ENCODE measurements around the gene RPS27. TPM values are rescaled to one million over a fixed set of nuclear protein-coding genes. Genes with fewer than 3 reads are reported as not detected.

Gene RPS27
- polyA plus RNA-seq, 2 of the 4 experiments (the other 2 are of a cell fraction), result 4,831 to 5,586 TPM

DNA sequence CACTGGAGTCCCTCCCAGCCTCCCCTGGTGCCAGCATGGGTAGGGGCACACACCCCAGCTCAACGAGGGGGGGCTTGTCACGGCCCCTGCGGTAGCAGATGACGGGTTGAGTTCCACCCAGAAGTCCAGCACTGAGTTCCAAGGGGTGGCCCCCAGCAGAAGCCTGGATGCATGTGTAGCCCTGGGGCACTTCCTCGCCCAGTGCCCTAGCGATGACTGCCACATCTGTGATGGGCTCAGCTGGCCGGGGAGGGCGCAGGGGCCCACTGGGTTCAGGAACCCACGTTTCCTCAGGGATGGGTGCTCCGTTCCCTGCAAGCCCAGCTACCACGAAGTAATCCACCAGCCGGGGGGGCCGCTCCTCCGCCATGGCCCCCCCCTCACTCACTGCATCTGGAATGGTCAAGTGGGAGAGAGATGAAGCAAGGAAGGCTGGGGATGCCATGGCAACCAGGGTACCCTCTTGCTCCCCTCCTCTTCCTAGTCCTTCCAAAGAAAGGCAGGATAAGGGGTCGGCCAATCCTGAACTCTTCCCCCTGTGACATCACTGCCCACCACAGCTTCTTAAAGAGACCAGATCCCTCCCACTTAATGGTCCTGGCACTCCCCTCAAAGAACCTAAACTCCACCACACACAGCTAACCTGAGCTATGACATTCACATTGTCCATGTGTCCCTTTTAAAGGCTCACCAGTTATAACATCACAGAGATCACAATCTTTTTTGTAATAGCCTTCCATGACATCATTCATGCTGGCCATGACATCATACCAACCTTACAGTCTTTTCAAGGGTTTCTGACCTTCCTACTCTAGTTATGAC lies 46.3 kb upstream of the RPS27 start:
- POLR2A ChIA-PET, result interaction anchor here (1.7 kb wide), 1 partner anchor 22 kb away, joined by 7 read pairs; the partner anchor contains the start of gene GATAD2B
- DNase-seq (ENCODE audit: low read depth in 1 of 2, low spot score in 1 of 2), result no peak
- WGBS (ENCODE audit: missing lambda C conversion rate), result 88% methylated on average over 14 of the region's 15 CpGs
- TF ChIP-seq, protein P1, sequence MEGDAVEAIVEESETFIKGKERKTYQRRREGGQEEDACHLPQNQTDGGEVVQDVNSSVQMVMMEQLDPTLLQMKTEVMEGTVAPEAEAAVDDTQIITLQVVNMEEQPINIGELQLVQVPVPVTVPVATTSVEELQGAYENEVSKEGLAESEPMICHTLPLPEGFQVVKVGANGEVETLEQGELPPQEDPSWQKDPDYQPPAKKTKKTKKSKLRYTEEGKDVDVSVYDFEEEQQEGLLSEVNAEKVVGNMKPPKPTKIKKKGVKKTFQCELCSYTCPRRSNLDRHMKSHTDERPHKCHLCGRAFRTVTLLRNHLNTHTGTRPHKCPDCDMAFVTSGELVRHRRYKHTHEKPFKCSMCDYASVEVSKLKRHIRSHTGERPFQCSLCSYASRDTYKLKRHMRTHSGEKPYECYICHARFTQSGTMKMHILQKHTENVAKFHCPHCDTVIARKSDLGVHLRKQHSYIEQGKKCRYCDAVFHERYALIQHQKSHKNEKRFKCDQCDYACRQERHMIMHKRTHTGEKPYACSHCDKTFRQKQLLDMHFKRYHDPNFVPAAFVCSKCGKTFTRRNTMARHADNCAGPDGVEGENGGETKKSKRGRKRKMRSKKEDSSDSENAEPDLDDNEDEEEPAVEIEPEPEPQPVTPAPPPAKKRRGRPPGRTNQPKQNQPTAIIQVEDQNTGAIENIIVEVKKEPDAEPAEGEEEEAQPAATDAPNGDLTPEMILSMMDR (IDR thresholded peaks at IDR 0.05), result no peak
- TF ChIP-seq SMC3 (IDR thresholded peaks at IDR 0.05) (no peak), EP300 (IDR thresholded peaks at IDR 0.05) (no peak), FOSB (CRISPR knock-in tag; IDR thresholded peaks at IDR 0.05) (no peak), RARB (CRISPR knock-in tag; IDR thresholded peaks at IDR 0.05) (no peak), HDAC2 (IDR thresholded peaks at IDR 0.05) (no peak), TFCP2L1 (CRISPR knock-in tag; IDR thresholded peaks at IDR 0.05) (no peak), CHD2 (IDR thresholded peaks at IDR 0.05; ENCODE audit: low read length, partially characterized antibody) (no peak), SREBF2 (IDR thresholded peaks at IDR 0.05) (no peak)
- TF ChIP-seq, protein P2, sequence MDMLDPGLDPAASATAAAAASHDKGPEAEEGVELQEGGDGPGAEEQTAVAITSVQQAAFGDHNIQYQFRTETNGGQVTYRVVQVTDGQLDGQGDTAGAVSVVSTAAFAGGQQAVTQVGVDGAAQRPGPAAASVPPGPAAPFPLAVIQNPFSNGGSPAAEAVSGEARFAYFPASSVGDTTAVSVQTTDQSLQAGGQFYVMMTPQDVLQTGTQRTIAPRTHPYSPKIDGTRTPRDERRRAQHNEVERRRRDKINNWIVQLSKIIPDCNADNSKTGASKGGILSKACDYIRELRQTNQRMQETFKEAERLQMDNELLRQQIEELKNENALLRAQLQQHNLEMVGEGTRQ (IDR thresholded peaks at IDR 0.05), result no peak
- no peak for FAIRE-seq
- peaks cover 16% of the 10 kb centered on the region for H3K4me1 ChIP-seq
- H3K4me3 ChIP-seq, result no peak overlapping the region
- ATAC-seq, result no peak
- CTCF ChIA-PET, result interaction anchor here (0.6 to 5.8 kb wide), 12 partner anchors 9 to 435 kb away, joined by 3 to 75 read pairs (median 5); partner anchors contain the start of genes CREB3L4, CRTC2 and RAB13
- peak overlapping the region in 1 of 2 experiments; percentile 99; a peak in 3 of 6 replicates for H3K27ac ChIP-seq
- H3K9me3 ChIP-seq, result no peaks in the 10 kb centered on the region
- peak overlapping the region; percentile 89 for H3K4me2 ChIP-seq

DNA sequence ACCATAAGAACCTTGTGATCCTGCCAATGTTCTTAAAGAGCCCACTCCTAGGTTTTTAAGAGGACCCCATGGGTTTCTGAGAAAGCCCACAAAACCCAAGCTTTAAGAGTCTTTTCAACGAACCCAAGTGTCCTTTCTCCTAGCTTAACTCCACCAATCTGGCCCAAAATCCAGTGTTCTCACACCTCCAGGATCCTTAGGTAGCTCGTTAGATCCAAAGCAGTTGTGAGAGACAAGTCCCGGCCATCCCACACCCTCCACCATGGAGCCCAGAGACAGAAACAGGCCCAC lies 45.8 kb upstream of the RPS27 start:
- no peak for FAIRE-seq
- ATAC-seq, result no peak
- H3K4me3 ChIP-seq, result peak overlapping the region; percentile 99
- ChIA-PET POLR2A (interaction anchor here (1.1 to 1.8 kb wide), 3 partner anchors 15 to 33 kb away, joined by 3 to 7 read pairs (median 5); partner anchors contain the start of genes GATAD2B and JTB), CTCF (interaction anchor here (0.9 to 5.8 kb wide), 12 partner anchors 9 to 411 kb away, joined by 3 to 75 read pairs (median 6); partner anchors contain the start of genes CREB3L4, CRTC2, RAB13 and SLC39A1)
- TF ChIP-seq, protein P3, sequence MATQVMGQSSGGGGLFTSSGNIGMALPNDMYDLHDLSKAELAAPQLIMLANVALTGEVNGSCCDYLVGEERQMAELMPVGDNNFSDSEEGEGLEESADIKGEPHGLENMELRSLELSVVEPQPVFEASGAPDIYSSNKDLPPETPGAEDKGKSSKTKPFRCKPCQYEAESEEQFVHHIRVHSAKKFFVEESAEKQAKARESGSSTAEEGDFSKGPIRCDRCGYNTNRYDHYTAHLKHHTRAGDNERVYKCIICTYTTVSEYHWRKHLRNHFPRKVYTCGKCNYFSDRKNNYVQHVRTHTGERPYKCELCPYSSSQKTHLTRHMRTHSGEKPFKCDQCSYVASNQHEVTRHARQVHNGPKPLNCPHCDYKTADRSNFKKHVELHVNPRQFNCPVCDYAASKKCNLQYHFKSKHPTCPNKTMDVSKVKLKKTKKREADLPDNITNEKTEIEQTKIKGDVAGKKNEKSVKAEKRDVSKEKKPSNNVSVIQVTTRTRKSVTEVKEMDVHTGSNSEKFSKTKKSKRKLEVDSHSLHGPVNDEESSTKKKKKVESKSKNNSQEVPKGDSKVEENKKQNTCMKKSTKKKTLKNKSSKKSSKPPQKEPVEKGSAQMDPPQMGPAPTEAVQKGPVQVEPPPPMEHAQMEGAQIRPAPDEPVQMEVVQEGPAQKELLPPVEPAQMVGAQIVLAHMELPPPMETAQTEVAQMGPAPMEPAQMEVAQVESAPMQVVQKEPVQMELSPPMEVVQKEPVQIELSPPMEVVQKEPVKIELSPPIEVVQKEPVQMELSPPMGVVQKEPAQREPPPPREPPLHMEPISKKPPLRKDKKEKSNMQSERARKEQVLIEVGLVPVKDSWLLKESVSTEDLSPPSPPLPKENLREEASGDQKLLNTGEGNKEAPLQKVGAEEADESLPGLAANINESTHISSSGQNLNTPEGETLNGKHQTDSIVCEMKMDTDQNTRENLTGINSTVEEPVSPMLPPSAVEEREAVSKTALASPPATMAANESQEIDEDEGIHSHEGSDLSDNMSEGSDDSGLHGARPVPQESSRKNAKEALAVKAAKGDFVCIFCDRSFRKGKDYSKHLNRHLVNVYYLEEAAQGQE (IDR thresholded peaks at IDR 0.05), result no peak
- no peak for TF ChIP-seq HEYL (CRISPR knock-in tag; IDR thresholded peaks at IDR 0.05)
- TF ChIP-seq, protein P4, sequence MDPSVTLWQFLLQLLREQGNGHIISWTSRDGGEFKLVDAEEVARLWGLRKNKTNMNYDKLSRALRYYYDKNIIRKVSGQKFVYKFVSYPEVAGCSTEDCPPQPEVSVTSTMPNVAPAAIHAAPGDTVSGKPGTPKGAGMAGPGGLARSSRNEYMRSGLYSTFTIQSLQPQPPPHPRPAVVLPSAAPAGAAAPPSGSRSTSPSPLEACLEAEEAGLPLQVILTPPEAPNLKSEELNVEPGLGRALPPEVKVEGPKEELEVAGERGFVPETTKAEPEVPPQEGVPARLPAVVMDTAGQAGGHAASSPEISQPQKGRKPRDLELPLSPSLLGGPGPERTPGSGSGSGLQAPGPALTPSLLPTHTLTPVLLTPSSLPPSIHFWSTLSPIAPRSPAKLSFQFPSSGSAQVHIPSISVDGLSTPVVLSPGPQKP (IDR thresholded peaks at IDR 0.05; ENCODE audit: low read depth, low read length), result no peak
- TF ChIP-seq CHD4 (IDR thresholded peaks at IDR 0.05; ENCODE audit: borderline replicate concordance), result no peak
- no peak for TF ChIP-seq RNF2 (IDR thresholded peaks at IDR 0.05; ENCODE audit: borderline replicate concordance, low read depth)
- TF ChIP-seq TP53 (CRISPR knock-in tag; IDR thresholded peaks at IDR 0.05), result no peak
- no peaks in the 10 kb centered on the region for H3K9me3 ChIP-seq
- no peak for DNase-seq (ENCODE audit: low read depth in 1 of 2, low spot score in 1 of 2)
- peak overlapping the region; percentile 89 for H3K4me2 ChIP-seq
- H3K27ac ChIP-seq, result peak overlapping the region; percentile 98 to 99; a peak in 4 of 6 replicates
- peaks cover 16% of the 10 kb centered on the region for H3K4me1 ChIP-seq
- 82% methylated on average over 3 of the region's 3 CpGs for WGBS (ENCODE audit: missing lambda C conversion rate)
